ENCODE results near the gene KRTAP10-4.
"Not testable (repeated sequence)": the region's sequence is repeated elsewhere in the genome, so short reads cannot be mapped to it uniquely, and the experiment has no call there.

KRTAP10-4 gene

DNA sequence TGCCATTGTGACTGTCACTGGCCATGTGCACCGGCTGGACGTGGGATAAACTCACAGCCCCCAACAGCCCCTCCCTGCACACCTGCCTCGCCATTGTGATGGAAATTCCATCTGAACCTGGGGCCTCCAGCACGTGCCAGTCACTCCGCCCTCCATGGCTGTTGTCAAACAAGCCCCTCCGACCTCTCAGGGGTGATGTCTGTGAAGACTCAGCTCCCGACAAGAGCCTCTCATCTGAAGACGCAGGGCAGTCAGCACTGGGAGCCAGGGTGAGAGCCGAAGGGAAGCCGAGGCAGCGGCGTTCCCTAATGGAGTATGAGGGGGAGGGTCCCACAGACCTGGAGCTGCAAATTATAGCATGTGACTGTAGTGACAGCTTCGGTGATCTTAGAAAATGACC lies 20.8 kb upstream of the KRTAP10-4 start:
- Histone ChIP-seq H3K9ac (ENCODE audit: low read length) (no peak overlapping the region), H3K27ac (ENCODE audit: low read depth, low read length) (no peak overlapping the region), H3K4me3 (ENCODE audit: low read length) (no peak overlapping the region), H3K36me3 (ENCODE audit: control insufficient read depth, insufficient read depth, low read length) (no peaks in the 10 kb centered on the region), H3K27me3 (ENCODE audit: control insufficient read depth, insufficient read depth, low read length) (peaks cover 3% of the 10 kb centered on the region), H3K4me1 (ENCODE audit: control insufficient read depth, insufficient read depth, low read length) (no peaks in the 10 kb centered on the region)

DNA sequence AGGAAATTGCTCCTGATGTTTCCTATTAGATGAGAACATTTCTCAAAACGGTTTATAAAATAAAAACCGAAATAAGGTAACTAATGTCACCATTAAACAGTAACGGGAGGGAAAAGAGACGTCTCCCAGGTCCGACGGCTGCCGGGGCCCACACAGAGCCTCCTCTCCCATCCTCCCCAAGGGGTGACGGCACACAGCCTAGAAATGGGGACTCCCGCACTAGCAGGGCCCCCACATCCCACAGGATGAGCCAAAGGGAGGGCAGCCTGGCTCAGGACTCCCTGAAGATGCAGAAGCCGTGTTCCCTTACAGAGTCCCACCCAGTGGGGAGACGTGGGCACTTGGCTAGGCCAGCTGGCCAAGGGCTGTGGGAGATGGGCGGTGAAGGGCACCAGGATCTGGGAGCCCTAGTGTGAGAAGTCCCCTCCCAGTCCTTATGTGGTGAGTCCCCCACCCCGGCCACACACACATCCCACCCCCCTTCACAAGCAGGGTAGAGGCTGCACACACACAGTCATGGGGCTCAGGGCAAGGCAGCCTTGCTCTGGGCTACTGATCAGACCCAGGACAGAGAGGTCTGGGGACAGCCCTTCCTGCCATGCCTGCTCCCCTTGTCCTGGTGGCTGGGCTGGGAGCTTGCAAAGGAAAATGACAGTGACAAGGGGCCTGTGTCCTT lies 18.2 kb upstream of the KRTAP10-4 start:
- no peaks in the 10 kb centered on the region for H3K4me1 ChIP-seq (ENCODE audit: control insufficient read depth, insufficient read depth, low read length)
- H3K4me3 ChIP-seq (ENCODE audit: low read length): no peak overlapping the region
- H3K36me3 ChIP-seq (ENCODE audit: control insufficient read depth, insufficient read depth, low read length): no peaks in the 10 kb centered on the region
- peaks cover 5% of the 10 kb centered on the region for H3K27me3 ChIP-seq (ENCODE audit: control insufficient read depth, insufficient read depth, low read length)
- no peak overlapping the region for H3K27ac ChIP-seq (ENCODE audit: low read depth, low read length)
- no peak overlapping the region for H3K9ac ChIP-seq (ENCODE audit: low read length)

DNA sequence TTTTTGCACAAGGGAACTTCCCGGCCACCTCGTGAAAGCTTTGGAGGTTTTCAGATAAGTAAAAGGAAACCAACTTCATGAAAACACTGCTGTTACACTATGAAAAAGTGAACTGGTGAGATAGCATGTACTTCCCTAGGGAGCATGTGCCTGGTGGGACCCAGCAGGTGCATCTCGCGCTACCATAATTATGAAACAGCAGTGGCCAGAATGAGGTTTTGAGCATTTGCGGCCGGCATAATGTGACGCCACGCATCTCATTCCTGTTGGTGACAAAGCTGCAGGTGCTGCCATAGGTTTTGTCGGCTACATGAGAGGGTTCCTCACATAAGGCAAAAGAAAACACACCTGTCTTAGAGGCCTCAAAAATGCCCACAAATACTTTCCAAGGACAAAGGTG lies 16.6 kb upstream of the KRTAP10-4 start:
- Histone ChIP-seq H3K27ac (ENCODE audit: low read depth, low read length) (no peak overlapping the region), H3K27me3 (ENCODE audit: control insufficient read depth, insufficient read depth, low read length) (peaks cover 5% of the 10 kb centered on the region), H3K36me3 (ENCODE audit: control insufficient read depth, insufficient read depth, low read length) (no peaks in the 10 kb centered on the region)

DNA sequence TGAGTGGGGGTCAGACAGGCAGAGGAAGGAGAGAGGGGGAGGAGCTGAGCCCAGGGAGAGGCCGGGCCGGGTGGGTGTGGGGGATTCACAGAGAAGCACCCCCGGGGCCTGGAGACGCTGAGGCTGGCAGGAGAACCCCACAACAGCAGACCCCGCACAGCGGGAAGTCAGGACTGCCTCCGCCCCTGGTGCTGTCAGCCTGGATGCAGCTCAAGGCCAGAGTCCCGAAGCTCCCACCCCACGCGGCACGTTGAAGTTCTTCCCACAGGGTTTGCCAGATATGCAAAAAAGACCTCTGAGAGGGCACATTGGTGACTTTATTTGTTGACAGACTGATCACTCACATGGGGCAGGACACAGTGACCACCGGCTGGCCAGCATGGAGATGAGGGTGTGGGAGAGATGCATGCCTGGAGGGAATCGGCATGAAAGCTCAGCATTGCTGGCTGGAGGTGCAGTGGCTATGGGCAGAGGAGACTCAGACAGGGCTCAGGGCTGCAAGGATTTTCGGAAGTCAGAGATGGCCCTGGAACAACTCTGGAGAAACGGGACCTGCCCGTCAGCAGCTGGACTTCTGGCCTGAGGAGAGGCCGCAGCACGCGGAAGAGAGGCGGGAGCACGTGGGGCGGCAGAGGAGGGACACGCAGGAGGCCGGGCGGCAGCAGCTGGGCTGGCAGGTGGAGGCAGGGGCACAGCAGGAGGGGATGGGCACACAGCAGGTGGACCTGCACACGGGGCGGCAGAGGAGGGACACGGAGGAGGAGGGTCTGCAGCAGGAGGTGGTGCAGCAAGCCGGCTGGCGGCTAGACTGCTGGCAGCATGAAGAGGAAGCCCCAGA lies 15.8 kb upstream of the KRTAP10-4 start:
- no peak overlapping the region for H3K4me3 ChIP-seq (ENCODE audit: low read length)
- no peak overlapping the region for H3K27ac ChIP-seq (ENCODE audit: low read depth, low read length)
- no peaks in the 10 kb centered on the region for H3K4me1 ChIP-seq (ENCODE audit: control insufficient read depth, insufficient read depth, low read length)
- H3K36me3 ChIP-seq (ENCODE audit: control insufficient read depth, insufficient read depth, low read length): no peaks in the 10 kb centered on the region
- no peak overlapping the region for H3K9ac ChIP-seq (ENCODE audit: low read length)
- H3K27me3 ChIP-seq (ENCODE audit: control insufficient read depth, insufficient read depth, low read length): peaks cover 5% of the 10 kb centered on the region

More for the DNA sequence above, 16.6 kb upstream of the KRTAP10-4 start:
- H3K4me1 ChIP-seq (ENCODE audit: control insufficient read depth, insufficient read depth, low read length): no peaks in the 10 kb centered on the region
- no peak overlapping the region for H3K4me3 ChIP-seq (ENCODE audit: low read length)
- no peak overlapping the region for H3K9ac ChIP-seq (ENCODE audit: low read length)

GRCh38 chr21:44558329-44558675 lies 15.2 kb upstream of the KRTAP10-4 start:
- not testable (repeated sequence) for H3K27me3 ChIP-seq (ENCODE audit: control insufficient read depth, insufficient read depth, low read length); H3K4me1 ChIP-seq (ENCODE audit: control insufficient read depth, insufficient read depth, low read length); H3K36me3 ChIP-seq (ENCODE audit: control insufficient read depth, insufficient read depth, low read length); H3K27ac ChIP-seq (ENCODE audit: low read depth, low read length); H3K9ac ChIP-seq (ENCODE audit: low read length); H3K4me3 ChIP-seq (ENCODE audit: low read length)

DNA sequence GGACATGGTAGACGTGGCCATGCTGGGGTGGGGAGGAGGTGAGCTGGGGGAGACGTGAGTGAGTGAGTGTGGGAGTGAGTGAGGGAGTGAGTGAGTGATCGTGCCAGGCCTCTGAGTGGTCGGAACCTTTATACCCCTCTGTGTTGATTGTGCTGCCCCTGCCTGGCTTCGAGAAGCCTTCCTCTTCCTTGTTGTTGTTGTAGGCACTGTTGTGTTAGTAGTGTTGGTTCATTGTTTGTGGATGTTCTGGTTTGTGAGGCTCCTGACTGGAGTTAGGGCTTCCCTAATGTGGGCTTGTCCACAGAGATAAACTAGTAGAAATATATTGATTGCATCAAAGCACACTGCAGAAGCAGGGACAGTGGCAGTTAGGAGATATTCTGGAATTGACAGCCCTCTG lies 14.8 kb upstream of the KRTAP10-4 start, which contains the start of gene KRTAP10-3:
Gene KRTAP10-3, minus strand, starts transcription at position 101 of the 400 bp plus-strand sequence. Its CDS starts 80 bp downstream, at position 21.
- H3K27me3 ChIP-seq (ENCODE audit: control insufficient read depth, insufficient read depth, low read length): peaks cover 5% of the 10 kb centered on the region
- H3K36me3 ChIP-seq (ENCODE audit: control insufficient read depth, insufficient read depth, low read length): no peaks in the 10 kb centered on the region
- H3K4me1 ChIP-seq (ENCODE audit: control insufficient read depth, insufficient read depth, low read length): no peaks in the 10 kb centered on the region
- H3K9ac ChIP-seq (ENCODE audit: low read length): no peak within 1 kb of the TSS
- no peak within 1 kb of the TSS for H3K4me3 ChIP-seq (ENCODE audit: low read length)
- no peak within 1 kb of the TSS for H3K27ac ChIP-seq (ENCODE audit: low read depth, low read length)

DNA sequence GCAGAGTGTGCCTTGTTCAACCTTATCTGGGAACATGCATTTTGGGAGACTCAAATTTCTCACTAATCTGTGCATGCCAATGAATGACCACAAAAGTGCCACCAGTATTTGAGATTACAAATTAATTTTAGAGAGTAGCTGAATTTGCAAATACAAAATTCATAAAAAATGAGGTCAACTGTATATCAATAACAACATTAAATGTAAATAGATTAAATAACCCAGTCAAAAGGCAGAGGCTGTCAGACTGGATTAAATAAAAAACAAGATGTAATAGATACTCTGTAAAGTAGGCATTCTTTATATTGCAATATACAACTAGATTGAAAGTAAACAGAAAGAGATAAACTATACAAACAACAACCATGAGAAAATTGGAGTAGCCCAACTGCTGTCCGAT lies 9.4 kb upstream of the KRTAP10-4 start:
- Histone ChIP-seq H3K4me3 (ENCODE audit: low read length) (no peak overlapping the region), H3K27ac (ENCODE audit: low read depth, low read length) (no peak overlapping the region)

DNA sequence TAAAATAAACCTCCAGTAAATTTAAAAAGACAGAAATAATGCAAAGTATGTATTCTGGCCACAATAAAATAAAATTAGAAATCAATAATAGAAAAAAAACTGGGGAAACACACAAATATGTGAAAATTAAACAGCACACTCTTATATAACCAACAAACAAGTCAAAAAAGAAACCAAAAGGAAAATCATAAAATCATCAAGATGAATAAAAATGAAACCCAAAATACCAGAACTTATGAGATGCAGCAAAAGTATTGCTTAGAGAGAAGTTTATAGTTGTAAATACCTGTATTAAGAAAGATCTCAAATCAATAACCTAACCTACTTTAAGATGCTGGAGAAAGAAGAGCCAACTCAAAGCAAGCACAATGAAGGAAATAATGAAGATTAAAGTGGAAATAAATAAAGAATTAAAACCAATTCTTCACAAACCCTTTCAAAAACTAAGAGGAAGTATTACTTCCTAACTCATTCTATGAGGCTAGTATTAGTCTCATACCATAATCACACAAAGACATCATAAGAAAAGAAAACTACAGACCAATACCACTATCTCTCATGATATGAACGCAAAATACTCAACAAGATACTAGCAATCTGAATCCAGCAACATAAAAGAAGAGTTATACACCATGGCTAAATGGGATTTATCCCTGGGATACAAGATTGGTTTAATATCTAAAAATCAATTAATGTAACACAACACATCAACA lies 8.5 kb upstream of the KRTAP10-4 start:
- Histone ChIP-seq H3K4me3 (ENCODE audit: low read length) (no peak overlapping the region), H3K27me3 (ENCODE audit: control insufficient read depth, insufficient read depth, low read length) (no peaks in the 10 kb centered on the region), H3K27ac (ENCODE audit: low read depth, low read length) (no peak overlapping the region), H3K9ac (ENCODE audit: low read length) (no peak overlapping the region), H3K4me1 (ENCODE audit: control insufficient read depth, insufficient read depth, low read length) (no peaks in the 10 kb centered on the region), H3K36me3 (ENCODE audit: control insufficient read depth, insufficient read depth, low read length) (no peaks in the 10 kb centered on the region)

More for the DNA sequence above, 9.4 kb upstream of the KRTAP10-4 start:
- no peak overlapping the region for H3K9ac ChIP-seq (ENCODE audit: low read length)
- no peaks in the 10 kb centered on the region for H3K4me1 ChIP-seq (ENCODE audit: control insufficient read depth, insufficient read depth, low read length)
- no peaks in the 10 kb centered on the region for H3K36me3 ChIP-seq (ENCODE audit: control insufficient read depth, insufficient read depth, low read length)
- no peaks in the 10 kb centered on the region for H3K27me3 ChIP-seq (ENCODE audit: control insufficient read depth, insufficient read depth, low read length)

- no peaks in the 10 kb centered on the region for H3K27me3 ChIP-seq (ENCODE audit: control insufficient read depth, insufficient read depth, low read length)
- no peak overlapping the region for H3K27ac ChIP-seq (ENCODE audit: low read depth, low read length)
- H3K36me3 ChIP-seq (ENCODE audit: control insufficient read depth, insufficient read depth, low read length): no peaks in the 10 kb centered on the region
- no peak overlapping the region for H3K9ac ChIP-seq (ENCODE audit: low read length)
- no peaks in the 10 kb centered on the region for H3K4me1 ChIP-seq (ENCODE audit: control insufficient read depth, insufficient read depth, low read length)
- no peak overlapping the region for H3K4me3 ChIP-seq (ENCODE audit: low read length)
Observed at GRCh38 chr21:44566403-44566802, 7.1 kb upstream of the KRTAP10-4 start.

- Histone ChIP-seq H3K27ac (ENCODE audit: low read depth, low read length) (no peak overlapping the region), H3K36me3 (ENCODE audit: control insufficient read depth, insufficient read depth, low read length) (no peaks in the 10 kb centered on the region), H3K9ac (ENCODE audit: low read length) (no peak overlapping the region), H3K27me3 (ENCODE audit: control insufficient read depth, insufficient read depth, low read length) (no peaks in the 10 kb centered on the region), H3K4me1 (ENCODE audit: control insufficient read depth, insufficient read depth, low read length) (no peaks in the 10 kb centered on the region), H3K4me3 (ENCODE audit: low read length) (no peak overlapping the region)
Observed at GRCh38 chr21:44567481-44568171, 5.9 kb upstream of the KRTAP10-4 start.

DNA sequence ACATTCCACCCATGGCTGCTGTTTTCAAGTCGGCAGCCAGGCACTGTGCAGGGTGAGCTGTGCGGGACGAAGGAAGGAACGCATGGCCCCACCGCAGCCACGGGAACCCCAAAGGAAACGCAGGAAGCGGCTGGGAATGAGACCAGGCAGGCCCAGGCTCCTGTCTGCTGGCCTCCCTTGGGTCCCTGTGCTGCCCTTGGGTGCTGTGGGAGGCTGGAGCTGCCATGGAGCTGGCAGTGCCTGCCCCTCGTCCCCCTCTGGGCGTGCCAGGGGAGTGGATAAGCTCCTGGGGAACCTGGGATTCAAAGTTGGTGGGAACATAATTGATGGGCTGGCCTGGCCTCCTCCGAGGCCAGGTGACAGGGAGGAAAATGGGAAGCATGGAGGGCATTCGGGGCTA lies 5.3 kb upstream of the KRTAP10-4 start:
- H3K27me3 ChIP-seq (ENCODE audit: control insufficient read depth, insufficient read depth, low read length): no peaks in the 10 kb centered on the region
- H3K27ac ChIP-seq (ENCODE audit: low read depth, low read length): no peak overlapping the region
- H3K36me3 ChIP-seq (ENCODE audit: control insufficient read depth, insufficient read depth, low read length): no peaks in the 10 kb centered on the region
- no peak overlapping the region for H3K4me3 ChIP-seq (ENCODE audit: low read length)
- H3K9ac ChIP-seq (ENCODE audit: low read length): no peak overlapping the region
- no peaks in the 10 kb centered on the region for H3K4me1 ChIP-seq (ENCODE audit: control insufficient read depth, insufficient read depth, low read length)

All from rectal smooth muscle tissue (tissue), 1 donor.